Measurements from ENCODE around the gene IDUA. TPM values are rescaled to one million over a fixed set of nuclear protein-coding genes. Genes with fewer than 3 reads are reported as not detected.
"Not testable (repeated sequence)": the region's sequence is repeated elsewhere in the genome, so short reads cannot be mapped to it uniquely, and the experiment has no call there.

IDUA gene
- total RNA-seq, 3 donors from 2014 or later, result 29.7 to 45.7 (median 33.4) TPM

DNA sequence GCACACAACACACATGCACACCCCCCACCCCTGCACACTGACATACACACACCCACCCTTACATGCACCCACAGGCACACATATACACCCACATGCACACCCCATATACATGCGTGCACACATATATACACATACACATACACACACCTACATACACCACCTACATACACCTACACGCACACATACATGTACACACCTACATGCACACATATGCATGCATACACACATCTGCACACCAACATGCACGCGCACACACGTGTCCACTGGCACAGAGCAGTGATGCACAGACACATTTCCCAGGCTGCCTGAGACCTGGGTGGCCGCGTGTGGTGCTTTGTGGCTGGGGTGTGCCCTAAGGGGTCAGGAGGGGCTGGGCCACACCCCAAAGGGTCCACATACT lies 56.3 kb downstream of the IDUA start:
- TF ChIP-seq, protein P1, sequence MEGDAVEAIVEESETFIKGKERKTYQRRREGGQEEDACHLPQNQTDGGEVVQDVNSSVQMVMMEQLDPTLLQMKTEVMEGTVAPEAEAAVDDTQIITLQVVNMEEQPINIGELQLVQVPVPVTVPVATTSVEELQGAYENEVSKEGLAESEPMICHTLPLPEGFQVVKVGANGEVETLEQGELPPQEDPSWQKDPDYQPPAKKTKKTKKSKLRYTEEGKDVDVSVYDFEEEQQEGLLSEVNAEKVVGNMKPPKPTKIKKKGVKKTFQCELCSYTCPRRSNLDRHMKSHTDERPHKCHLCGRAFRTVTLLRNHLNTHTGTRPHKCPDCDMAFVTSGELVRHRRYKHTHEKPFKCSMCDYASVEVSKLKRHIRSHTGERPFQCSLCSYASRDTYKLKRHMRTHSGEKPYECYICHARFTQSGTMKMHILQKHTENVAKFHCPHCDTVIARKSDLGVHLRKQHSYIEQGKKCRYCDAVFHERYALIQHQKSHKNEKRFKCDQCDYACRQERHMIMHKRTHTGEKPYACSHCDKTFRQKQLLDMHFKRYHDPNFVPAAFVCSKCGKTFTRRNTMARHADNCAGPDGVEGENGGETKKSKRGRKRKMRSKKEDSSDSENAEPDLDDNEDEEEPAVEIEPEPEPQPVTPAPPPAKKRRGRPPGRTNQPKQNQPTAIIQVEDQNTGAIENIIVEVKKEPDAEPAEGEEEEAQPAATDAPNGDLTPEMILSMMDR (IDR thresholded peaks at IDR 0.05), result no peak
- peaks cover 31% of the 10 kb centered on the region for H3K4me1 ChIP-seq (ENCODE audit: low read depth)
- intact Hi-C loops (cut with DNase I, micrococcal nuclease), result no loop called here
- ATAC-seq (no peak), DNase-seq (no peak)
- no peaks in the 10 kb centered on the region for H3K9me3 ChIP-seq
- H3K4me3 ChIP-seq, result no peak overlapping the region
- no peaks in the 10 kb centered on the region for H3K36me3 ChIP-seq (ENCODE audit: low read depth)

DNA sequence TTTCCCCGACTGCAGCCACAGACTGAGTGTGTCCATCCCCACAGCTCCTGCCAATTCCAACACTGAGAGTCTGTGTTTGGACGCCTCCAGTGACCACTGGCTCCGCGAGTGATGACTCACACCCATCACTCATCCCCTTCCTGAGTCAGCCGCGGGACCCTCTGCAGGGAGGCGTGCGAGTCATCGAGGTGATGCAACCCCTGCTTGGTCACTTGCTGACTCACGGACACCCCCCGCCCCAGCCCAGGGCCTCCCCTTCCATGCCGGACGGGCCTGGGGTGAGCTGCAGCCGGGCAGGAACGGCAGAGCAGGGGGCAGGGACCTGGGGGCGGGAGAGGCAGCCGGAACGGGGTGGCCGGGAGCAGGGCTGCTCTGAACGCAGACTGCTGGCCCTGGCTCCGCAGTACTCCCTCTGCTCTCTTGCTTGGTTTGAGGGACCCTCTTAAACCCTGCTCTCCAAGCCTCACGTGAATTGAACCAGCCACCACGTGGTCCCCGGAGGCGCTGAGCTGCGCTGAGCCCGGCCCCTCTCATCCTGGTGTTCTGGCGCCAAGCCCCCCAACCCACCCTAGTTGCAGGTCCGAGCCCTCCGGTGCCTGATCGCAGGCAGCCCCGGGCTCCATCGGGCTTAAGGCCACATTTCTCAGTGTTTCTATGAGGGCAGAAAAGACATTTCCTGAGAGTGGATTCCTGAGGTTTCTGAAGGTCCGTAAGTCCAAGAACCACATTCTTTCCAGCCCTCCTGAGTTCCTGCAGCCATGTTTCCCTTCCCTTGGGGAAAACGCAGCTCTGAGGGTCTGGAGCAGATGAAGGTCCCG lies 57.0 kb downstream of the IDUA start:
- H3K36me3 ChIP-seq (ENCODE audit: low read depth), result no peaks in the 10 kb centered on the region
- TF ChIP-seq, protein P1 (IDR thresholded peaks at IDR 0.05), result no peak
- peaks cover 31% of the 10 kb centered on the region for H3K4me1 ChIP-seq (ENCODE audit: low read depth)
- intact Hi-C loops (cut with DNase I, micrococcal nuclease), result no loop called here
- DNase-seq (peak; percentile 61 to 87 (median 68)), ATAC-seq (peak; percentile 39)
- H3K4me3 ChIP-seq, result no peak overlapping the region
- H3K9me3 ChIP-seq, result no peaks in the 10 kb centered on the region

DNA sequence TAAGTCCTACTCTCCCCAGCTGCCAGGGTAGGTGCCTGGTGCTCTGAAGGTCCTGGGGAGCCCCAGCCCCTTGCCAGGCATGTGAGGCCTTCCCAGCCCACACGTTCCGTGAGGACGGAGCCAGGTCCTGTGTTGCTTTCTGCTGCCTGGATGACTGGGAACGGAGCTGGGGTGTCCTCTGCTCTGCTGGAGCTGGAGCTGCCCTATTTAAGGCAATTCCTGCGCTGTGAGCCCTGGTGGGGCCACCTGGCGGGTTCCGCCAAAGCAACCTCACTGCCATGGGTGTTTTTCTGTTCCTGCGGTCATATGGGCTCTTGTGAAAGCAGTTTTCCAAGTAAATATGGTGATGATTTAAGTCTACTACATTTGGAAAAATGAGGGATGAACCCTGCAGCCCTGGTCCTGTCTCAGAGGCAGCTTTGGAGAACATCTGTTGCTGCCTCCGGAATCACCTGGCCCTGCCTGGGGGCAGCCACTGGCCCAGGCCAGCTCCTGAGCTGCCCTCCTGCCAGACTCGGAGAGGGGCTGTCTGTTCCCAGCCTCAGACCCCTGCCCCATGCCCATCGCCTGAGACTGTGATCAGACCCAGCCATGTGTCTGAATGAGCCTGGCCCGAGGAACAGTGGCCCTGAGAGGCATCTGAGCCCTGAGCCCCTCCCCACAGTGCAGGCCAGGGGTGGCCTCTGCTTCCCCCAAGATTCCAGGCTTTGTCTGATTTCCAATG lies 57.8 kb downstream of the IDUA start:
- no peak overlapping the region for H3K4me3 ChIP-seq
- no peaks in the 10 kb centered on the region for H3K36me3 ChIP-seq (ENCODE audit: low read depth)
- intact Hi-C loops (cut with DNase I, micrococcal nuclease), result no loop called here
- H3K4me1 ChIP-seq (ENCODE audit: low read depth), result peaks cover 31% of the 10 kb centered on the region
- no peaks in the 10 kb centered on the region for H3K9me3 ChIP-seq
- TF ChIP-seq, protein P1 (IDR thresholded peaks at IDR 0.05), result no peak
- ATAC-seq, result no peak
- DNase-seq, result peak in 1 of 3 donors; percentile 48

DNA sequence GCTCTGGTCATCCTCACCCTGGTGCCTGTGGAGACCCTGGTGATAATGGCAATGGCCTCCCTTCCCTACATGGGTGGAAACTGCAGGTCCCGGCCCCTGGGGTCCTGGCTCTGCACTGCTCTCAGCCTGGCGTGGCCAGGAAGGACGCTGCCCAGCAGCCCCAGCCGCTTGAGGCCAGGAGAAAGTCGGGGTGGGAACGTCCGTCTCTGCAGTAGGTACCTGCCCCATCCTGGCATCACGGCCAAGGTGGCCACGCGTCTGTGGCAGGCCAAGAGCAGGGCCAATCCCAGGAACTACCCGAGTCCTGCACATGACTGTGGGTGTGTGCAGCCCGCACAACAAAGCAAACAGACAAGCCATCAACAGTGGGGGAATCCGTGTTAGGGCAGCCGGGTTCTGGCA lies 58.4 kb downstream of the IDUA start:
- TF ChIP-seq, protein P1 (IDR thresholded peaks at IDR 0.05), result no peak
- ATAC-seq (no peak), DNase-seq (peak; percentile 10 to 53 (median 29))
- no peaks in the 10 kb centered on the region for H3K36me3 ChIP-seq (ENCODE audit: low read depth)
- H3K9me3 ChIP-seq, result no peaks in the 10 kb centered on the region
- no peak overlapping the region for H3K4me3 ChIP-seq
- intact Hi-C loops (cut with DNase I, micrococcal nuclease), result no loop called here
- peaks cover 28% of the 10 kb centered on the region for H3K4me1 ChIP-seq (ENCODE audit: low read depth)

DNA sequence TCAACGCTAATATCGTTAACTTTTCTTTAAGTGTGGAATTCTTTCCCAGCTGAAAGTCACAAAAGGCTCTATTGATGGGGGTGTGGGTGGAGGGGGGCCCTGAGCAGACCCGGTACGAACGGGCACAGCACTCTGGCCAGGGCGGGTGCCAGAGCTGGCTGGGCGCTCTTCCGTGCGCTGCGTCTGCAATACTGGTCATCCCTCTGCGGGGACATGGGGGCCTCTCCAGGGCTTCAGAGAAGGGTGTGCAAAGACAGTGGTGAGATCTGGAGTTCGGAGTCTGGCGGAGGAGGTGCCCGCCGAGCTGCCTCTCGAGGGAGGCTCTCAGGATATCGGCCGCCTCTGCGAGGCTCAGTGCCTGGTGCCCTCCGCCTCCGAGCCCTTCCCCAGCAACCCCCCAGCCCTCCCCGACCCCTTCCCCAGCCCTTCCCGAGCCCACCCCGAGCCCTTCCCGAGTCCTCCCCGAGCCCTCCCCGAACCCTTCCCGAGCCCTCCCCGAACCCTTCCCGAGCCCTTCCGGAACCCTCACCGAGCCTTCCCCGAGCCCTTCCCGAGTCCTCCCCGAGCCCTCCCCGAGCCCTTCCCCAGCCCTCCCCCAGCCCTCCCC lies 58.9 kb downstream of the IDUA start:
- Histone ChIP-seq H3K4me1 (ENCODE audit: low read depth) (peaks cover 28% of the 10 kb centered on the region), H3K4me3 (no peak overlapping the region), H3K36me3 (ENCODE audit: low read depth) (no peaks in the 10 kb centered on the region), H3K9me3 (no peaks in the 10 kb centered on the region)
- TF ChIP-seq, protein P1 (IDR thresholded peaks at IDR 0.05), result no peak
- ATAC-seq, result no peak
- intact Hi-C loops (cut with DNase I, micrococcal nuclease), result no loop called here
- peak in 2 of 3 donors; percentile 1 to 48 for DNase-seq

DNA sequence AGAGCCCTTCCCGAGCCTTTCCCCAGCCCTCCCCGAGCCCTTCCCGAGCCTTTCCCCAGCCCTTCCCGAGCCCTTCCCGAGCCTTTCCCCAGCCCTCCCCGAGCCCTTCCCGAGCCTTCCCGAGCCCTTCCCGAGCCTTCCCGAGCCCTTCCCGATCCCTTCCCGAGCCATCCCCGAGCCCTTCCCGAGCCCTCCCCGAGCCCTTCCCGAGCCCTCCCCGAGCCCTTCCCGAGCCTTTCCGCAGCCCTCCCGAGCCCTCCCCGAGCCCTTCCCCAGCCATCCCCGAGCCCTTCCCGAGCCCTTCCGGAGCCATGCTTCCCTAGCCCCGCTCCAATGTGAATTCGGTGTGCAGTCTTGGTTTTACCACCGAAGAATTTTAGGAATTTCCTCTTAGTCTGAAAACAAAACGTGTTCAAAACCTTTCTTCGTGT lies 59.8 kb downstream of the IDUA start:
- H3K36me3 ChIP-seq (ENCODE audit: low read depth); intact Hi-C loops (cut with DNase I, micrococcal nuclease); H3K4me3 ChIP-seq; H3K9me3 ChIP-seq: not testable (repeated sequence)
- peak; percentile 77 to 87 (median 79) for DNase-seq
- ATAC-seq, result peak; percentile 55
- H3K4me1 ChIP-seq (ENCODE audit: low read depth), result peaks cover 24% of the 10 kb centered on the region
